Activated CD4-positive, alpha-beta memory T cell treated with anti-CD3 and anti-CD28 coated beads for 36 hours (primary cell): ENCODE measurements around the gene S1PR3. TPM values are rescaled to one million over a fixed set of nuclear protein-coding genes. Genes with fewer than 3 reads are reported as not detected.

ENCODE experiments used
- CTCF ChIA-PET: fragments of 350-600 bp; sonication (Branson Sonifier 250); formaldehyde crosslinking; loops from one replicate; lab custom pipeline; 2021; ENCODE audit warnings: antibody characterized with exemption, inconsistent platforms; lab: Charles Lee
- POLR2A ChIA-PET: fragments of 350-600 bp; sonication (Branson Sonifier 250); formaldehyde crosslinking; loops from one replicate; lab custom pipeline; 2021; ENCODE audit warnings: antibody characterized with exemption; lab: Charles Lee
- DNase-seq: peaks from one replicate; pipeline ENCODE4 v3.0.0-alpha.2; 2020
- H3K27ac Mint-ChIP-seq: one replicate; pipeline ENCODE4 v1.8.0; 2021; ENCODE audit warnings: mixed read lengths
- H3K27me3 Mint-ChIP-seq: one replicate; pipeline ENCODE4 v1.8.0; 2021; ENCODE audit warnings: mixed read lengths
- H3K36me3 Mint-ChIP-seq: one replicate; pipeline ENCODE4 v1.8.0; 2021; ENCODE audit warnings: mixed read lengths
- H3K4me1 Mint-ChIP-seq: one replicate; pipeline ENCODE4 v1.8.0; 2021; ENCODE audit warnings: low read depth, mixed read lengths
- H3K4me3 Mint-ChIP-seq: one replicate; pipeline ENCODE4 v1.8.0; 2021; ENCODE audit warnings: mild to moderate bottlenecking, mixed read lengths
- H3K9me3 Mint-ChIP-seq: one replicate; pipeline ENCODE4 v1.8.0; 2021; ENCODE audit warnings: mixed read lengths
- intact Hi-C: fragments of 100-400 bp; cut with micrococcal nuclease; formaldehyde crosslinking; loops from one replicate; pipeline ENCODE4 v1.15.1; 2023
- total RNA-seq, 2 experiments: library from RNA; stranded (reverse); gene quantifications; one replicate each; pipeline ENCODE4 v1.2.3, GENCODE V29; 2021

S1PR3 gene
- total RNA-seq, 2 experiments from 2014 or later = 0.70 to 1.4 TPM

- Mint-ChIP-seq H3K9me3 (no peaks in the 10 kb centered on the region), H3K4me3 (no peak overlapping the region), H3K27ac (no peak overlapping the region), H3K36me3 (no peaks in the 10 kb centered on the region), H3K4me1 (peaks cover 3% of the 10 kb centered on the region), H3K27me3 (peaks cover 23% of the 10 kb centered on the region)
- POLR2A ChIA-PET = no interaction called here
- DNase-seq = no peak
- CTCF ChIA-PET = no interaction called here
- intact Hi-C loops = no loop called here
These were observed 5.6 kb downstream of the S1PR3 start for GRCh38 chr9:88996921-88997235.

- peaks cover 2% of the 10 kb centered on the region for H3K4me1 Mint-ChIP-seq
- no peaks in the 10 kb centered on the region for H3K9me3 Mint-ChIP-seq
- CTCF ChIA-PET = no interaction called here
- no peak for DNase-seq
- H3K36me3 Mint-ChIP-seq = no peaks in the 10 kb centered on the region
- no peak overlapping the region for H3K4me3 Mint-ChIP-seq
- POLR2A ChIA-PET = no interaction called here
- no peak overlapping the region for H3K27ac Mint-ChIP-seq
- peaks cover 26% of the 10 kb centered on the region for H3K27me3 Mint-ChIP-seq
- intact Hi-C loops = no loop called here
These were observed 6.4 kb downstream of the S1PR3 start for GRCh38 chr9:88997646-88998045.

GRCh38 chr9:88998503-88998902 is 7.2 kb downstream of the S1PR3 start:
- H3K27me3 Mint-ChIP-seq = peaks cover 24% of the 10 kb centered on the region
- ChIA-PET POLR2A (no interaction called here), CTCF (interaction anchor here (1.2 kb wide), 1 partner anchor 405 kb away, joined by 3 read pairs; no protein-coding TSS in a partner anchor)
- intact Hi-C loops = no loop called here
- no peaks in the 10 kb centered on the region for H3K36me3 Mint-ChIP-seq
- no peak overlapping the region for H3K27ac Mint-ChIP-seq
- no peak for DNase-seq
- H3K9me3 Mint-ChIP-seq = no peaks in the 10 kb centered on the region
- peaks cover 2% of the 10 kb centered on the region for H3K4me1 Mint-ChIP-seq
- no peak overlapping the region for H3K4me3 Mint-ChIP-seq

GRCh38 chr9:88998911-88999310 is 7.6 kb downstream of the S1PR3 start:
- Mint-ChIP-seq H3K4me3 (no peak overlapping the region), H3K27me3 (peaks cover 20% of the 10 kb centered on the region), H3K27ac (no peak overlapping the region), H3K36me3 (no peaks in the 10 kb centered on the region), H3K9me3 (no peaks in the 10 kb centered on the region), H3K4me1 (peaks cover 2% of the 10 kb centered on the region)
- ChIA-PET CTCF (interaction anchor here (1.2 kb wide), 1 partner anchor 406 kb away, joined by 3 read pairs; no protein-coding TSS in a partner anchor), POLR2A (no interaction called here)
- DNase-seq = no peak
- intact Hi-C loops = no loop called here

- ChIA-PET POLR2A (no interaction called here), CTCF (interaction anchor here (1.0 to 1.6 kb wide), 8 partner anchors 10 to 409 kb away, joined by 3 to 6 read pairs (median 3); no protein-coding TSS in a partner anchor)
- no peak overlapping the region for H3K27ac Mint-ChIP-seq
- intact Hi-C loops = loop anchor here (2.0 kb wide), 1 partner anchor 340 kb away; no protein-coding TSS in a partner anchor
- H3K4me1 Mint-ChIP-seq = peaks cover 2% of the 10 kb centered on the region
- H3K4me3 Mint-ChIP-seq = no peak overlapping the region
- DNase-seq = no peak
- H3K36me3 Mint-ChIP-seq = no peaks in the 10 kb centered on the region
- H3K9me3 Mint-ChIP-seq = no peaks in the 10 kb centered on the region
- peaks cover 14% of the 10 kb centered on the region for H3K27me3 Mint-ChIP-seq
These were observed 9.1 kb downstream of the S1PR3 start for GRCh38 chr9:89000371-89000781.

- peak; percentile 86 for DNase-seq
- ChIA-PET CTCF (interaction anchor here (0.5 to 1.6 kb wide), 15 partner anchors 9 to 420 kb away, joined by 3 to 6 read pairs (median 3); no protein-coding TSS in a partner anchor), POLR2A (no interaction called here)
- no peaks in the 10 kb centered on the region for H3K36me3 Mint-ChIP-seq
- peaks cover 14% of the 10 kb centered on the region for H3K27me3 Mint-ChIP-seq
- H3K4me1 Mint-ChIP-seq = peaks cover 2% of the 10 kb centered on the region
- H3K27ac Mint-ChIP-seq = no peak overlapping the region
- no peaks in the 10 kb centered on the region for H3K9me3 Mint-ChIP-seq
- intact Hi-C loops = loop anchor here (2.0 kb wide), 1 partner anchor 340 kb away; no protein-coding TSS in a partner anchor
- H3K4me3 Mint-ChIP-seq = no peak overlapping the region
These were observed 10.0 kb downstream of the S1PR3 start for GRCh38 chr9:89000973-89001916.

- Mint-ChIP-seq H3K4me1 (peaks cover 2% of the 10 kb centered on the region), H3K4me3 (no peak overlapping the region), H3K9me3 (no peaks in the 10 kb centered on the region), H3K27me3 (peaks cover 14% of the 10 kb centered on the region), H3K36me3 (no peaks in the 10 kb centered on the region), H3K27ac (no peak overlapping the region)
- ChIA-PET CTCF (no interaction called here), POLR2A (no interaction called here)
- no peak for DNase-seq
- intact Hi-C loops = loop anchor here (2.0 kb wide), 1 partner anchor 341 kb away; no protein-coding TSS in a partner anchor
These were observed 10.8 kb downstream of the S1PR3 start for GRCh38 chr9:89001917-89002540.

- peaks cover 2% of the 10 kb centered on the region for H3K4me1 Mint-ChIP-seq
- no peaks in the 10 kb centered on the region for H3K9me3 Mint-ChIP-seq
- no peaks in the 10 kb centered on the region for H3K36me3 Mint-ChIP-seq
- ChIA-PET POLR2A (no interaction called here), CTCF (no interaction called here)
- H3K27ac Mint-ChIP-seq = no peak overlapping the region
- no peak overlapping the region for H3K4me3 Mint-ChIP-seq
- DNase-seq = no peak
- H3K27me3 Mint-ChIP-seq = peaks cover 14% of the 10 kb centered on the region
- intact Hi-C loops = no loop called here
These were observed 11.7 kb downstream of the S1PR3 start for GRCh38 chr9:89002987-89003386.

- Mint-ChIP-seq H3K4me3 (no peak overlapping the region), H3K36me3 (no peaks in the 10 kb centered on the region), H3K4me1 (peaks cover 2% of the 10 kb centered on the region), H3K27me3 (peaks cover 14% of the 10 kb centered on the region), H3K27ac (no peak overlapping the region), H3K9me3 (no peaks in the 10 kb centered on the region)
- POLR2A ChIA-PET = no interaction called here
- DNase-seq = no peak
- CTCF ChIA-PET = no interaction called here
- intact Hi-C loops = no loop called here
These were observed 14.1 kb downstream of the S1PR3 start for GRCh38 chr9:89005323-89005722.

GRCh38 chr9:89006267-89006666 is 15.0 kb downstream of the S1PR3 start:
- no peak overlapping the region for H3K4me3 Mint-ChIP-seq
- no peaks in the 10 kb centered on the region for H3K9me3 Mint-ChIP-seq
- no peaks in the 10 kb centered on the region for H3K4me1 Mint-ChIP-seq
- DNase-seq = no peak
- no peaks in the 10 kb centered on the region for H3K36me3 Mint-ChIP-seq
- CTCF ChIA-PET = no interaction called here
- POLR2A ChIA-PET = no interaction called here
- H3K27ac Mint-ChIP-seq = no peak overlapping the region
- intact Hi-C loops = no loop called here
- H3K27me3 Mint-ChIP-seq = peaks cover 14% of the 10 kb centered on the region

GRCh38 chr9:89006996-89007967 is 16.0 kb downstream of the S1PR3 start:
- POLR2A ChIA-PET = no interaction called here
- H3K27ac Mint-ChIP-seq = no peak overlapping the region
- intact Hi-C loops = no loop called here
- H3K36me3 Mint-ChIP-seq = no peaks in the 10 kb centered on the region
- CTCF ChIA-PET = no interaction called here
- no peaks in the 10 kb centered on the region for H3K9me3 Mint-ChIP-seq
- no peak for DNase-seq
- peaks cover 5% of the 10 kb centered on the region for H3K27me3 Mint-ChIP-seq
- no peaks in the 10 kb centered on the region for H3K4me1 Mint-ChIP-seq
- no peak overlapping the region for H3K4me3 Mint-ChIP-seq
